HG03520 (cell line): ENCODE data around the gene TSC22D3.
A peak's percentile ranks its signal among the peaks of the same experiment; 100 is the strongest.
"Not testable (repeated sequence)": the region's sequence is repeated elsewhere in the genome, so short reads cannot be mapped to it uniquely, and the experiment has no call there.

Experiments
- ATAC-seq: cut with Tn5 transposase; IDR thresholded peaks from one replicate; pipeline ENCODE4 v1.9.1; 2021; ENCODE audit warnings: mild to moderate bottlenecking, moderate library complexity; ENCODE audit not compliant: unreplicated experiment

Gene TSC22D3

DNA sequence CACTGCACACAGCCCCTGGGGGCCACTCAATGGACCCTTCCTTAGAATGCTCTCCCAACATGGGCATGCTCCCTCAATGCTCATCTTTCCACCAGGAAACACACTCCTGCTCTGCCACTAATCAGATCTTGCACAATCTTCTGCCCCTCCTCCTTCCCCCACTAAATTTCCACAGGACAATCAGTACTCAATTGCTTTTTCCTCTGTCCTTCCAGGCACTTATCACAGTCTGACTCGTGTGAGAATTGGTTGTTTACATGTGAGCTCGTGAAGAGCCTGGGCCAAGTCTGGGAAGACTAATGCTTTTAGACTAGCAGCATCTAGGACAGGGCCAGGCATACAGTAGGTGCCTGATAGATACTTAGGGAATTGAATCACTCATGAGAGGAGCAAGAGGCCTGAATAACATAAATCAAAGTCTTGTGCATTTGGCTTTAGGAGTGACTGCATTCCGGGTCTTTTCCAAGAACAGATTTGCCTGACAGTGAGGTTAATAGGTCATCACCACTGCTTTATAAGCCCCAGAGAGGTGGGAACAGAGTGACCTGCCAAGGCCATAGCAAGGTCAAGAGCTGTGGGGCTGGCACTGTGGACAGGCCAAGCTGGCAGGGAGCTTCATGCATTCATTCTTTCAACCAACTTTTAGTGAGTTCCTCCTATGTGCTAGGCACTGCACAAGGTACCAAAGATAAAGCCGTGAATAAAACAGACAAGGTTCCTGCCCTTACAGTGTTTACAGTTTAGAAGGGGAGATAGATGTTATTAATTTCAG, 92.3 kb downstream of the TSC22D3 start:
- ATAC-seq: no peak

DNA sequence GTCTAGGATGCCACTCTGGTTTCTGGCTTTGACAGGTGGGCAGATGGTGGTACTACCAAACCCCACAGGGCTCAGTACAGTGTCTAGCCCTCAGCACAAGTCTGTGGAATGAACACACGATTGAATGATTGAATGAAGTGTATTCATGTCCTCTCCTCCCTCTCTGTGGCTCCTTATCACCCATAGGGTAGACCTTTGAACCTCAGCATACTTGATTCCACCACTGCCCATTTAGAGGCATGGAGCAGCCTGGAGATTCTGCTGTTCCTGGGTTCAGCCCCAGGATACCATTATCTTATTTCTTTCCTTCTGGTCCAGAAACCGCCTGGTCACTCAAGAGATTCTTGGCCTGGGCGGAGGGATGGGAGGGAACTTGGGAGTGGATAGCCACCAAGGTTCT, 93.3 kb downstream of the TSC22D3 start:
- ATAC-seq: no peak

DNA sequence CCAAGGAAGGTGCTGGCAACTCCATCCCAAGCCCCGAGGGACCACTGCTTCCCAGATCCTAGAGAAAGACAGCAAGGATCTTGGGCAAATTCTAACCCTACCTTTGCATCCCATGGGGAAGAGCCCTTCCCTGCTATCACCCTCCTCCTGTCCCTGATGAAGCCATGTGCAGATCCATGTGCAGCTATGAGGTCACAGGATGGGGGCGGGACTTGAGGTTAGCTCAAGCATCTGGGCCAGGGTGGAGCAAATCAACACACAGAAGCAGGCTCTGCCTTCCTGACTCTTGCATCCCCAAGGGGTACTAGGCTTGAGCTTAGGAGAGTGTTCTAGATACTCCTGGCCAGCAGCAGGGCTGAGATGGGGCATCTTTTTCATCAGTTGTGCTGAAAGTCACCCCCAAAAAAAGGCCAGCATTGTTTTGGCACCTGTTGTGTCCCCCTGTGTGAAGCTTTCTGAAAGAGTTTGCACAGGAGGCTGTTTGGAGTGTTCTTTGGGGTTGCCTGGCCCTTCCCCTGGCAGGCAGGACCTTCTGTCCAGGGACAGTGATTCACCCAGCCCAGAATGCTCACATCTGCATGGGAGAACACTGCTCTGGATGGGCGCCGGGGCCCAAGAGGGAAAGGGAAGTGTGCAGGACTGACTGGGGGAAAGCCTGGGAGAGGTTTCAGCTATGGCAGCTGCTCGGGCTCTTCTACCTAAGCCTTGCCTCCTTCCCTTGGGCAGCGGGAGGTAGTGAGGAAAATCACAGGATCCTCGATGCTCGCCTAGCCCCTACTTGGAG, 96.4 kb downstream of the TSC22D3 start:
- ATAC-seq: no peak

DNA sequence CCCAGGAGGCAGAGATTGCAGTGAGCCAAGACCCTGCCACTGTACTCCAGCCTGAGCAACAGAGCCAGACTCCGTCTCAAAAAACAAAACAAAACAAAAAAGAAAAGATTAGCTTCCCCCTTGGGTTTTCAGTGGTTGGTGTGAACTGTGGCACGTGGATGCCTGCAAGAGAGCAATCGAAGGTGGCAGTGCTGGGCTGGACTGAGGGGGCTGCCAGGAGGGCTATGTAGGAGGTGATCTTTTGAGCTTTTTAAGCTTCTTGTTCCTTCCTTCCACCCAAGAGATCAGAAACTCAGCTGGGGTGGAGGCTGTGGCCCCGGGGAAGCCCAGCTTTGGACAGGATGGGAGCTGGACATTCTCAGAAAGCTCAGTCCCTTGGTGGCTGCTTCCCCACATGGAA, 97.7 kb downstream of the TSC22D3 start:
- no peak for ATAC-seq

DNA sequence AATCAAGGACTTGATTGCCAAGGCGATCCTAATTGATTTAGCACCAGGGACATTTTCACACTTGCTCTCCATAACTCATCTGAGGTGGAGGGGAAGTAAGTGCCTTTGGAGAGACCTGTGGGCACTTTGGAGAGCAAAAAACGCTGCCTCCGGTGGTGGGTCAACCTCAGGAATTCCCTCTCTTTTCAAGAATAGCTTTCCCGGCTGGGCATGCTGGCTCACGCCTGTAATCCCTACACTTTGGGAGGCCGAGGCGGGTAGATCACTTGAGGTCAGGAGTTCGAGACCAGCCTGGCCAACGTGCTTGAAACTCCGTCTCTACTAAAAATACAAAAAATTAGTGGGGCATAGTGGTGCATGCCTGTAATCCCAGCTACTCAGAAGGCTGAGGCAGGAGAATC, 98.1 kb downstream of the TSC22D3 start:
- no peak for ATAC-seq

DNA sequence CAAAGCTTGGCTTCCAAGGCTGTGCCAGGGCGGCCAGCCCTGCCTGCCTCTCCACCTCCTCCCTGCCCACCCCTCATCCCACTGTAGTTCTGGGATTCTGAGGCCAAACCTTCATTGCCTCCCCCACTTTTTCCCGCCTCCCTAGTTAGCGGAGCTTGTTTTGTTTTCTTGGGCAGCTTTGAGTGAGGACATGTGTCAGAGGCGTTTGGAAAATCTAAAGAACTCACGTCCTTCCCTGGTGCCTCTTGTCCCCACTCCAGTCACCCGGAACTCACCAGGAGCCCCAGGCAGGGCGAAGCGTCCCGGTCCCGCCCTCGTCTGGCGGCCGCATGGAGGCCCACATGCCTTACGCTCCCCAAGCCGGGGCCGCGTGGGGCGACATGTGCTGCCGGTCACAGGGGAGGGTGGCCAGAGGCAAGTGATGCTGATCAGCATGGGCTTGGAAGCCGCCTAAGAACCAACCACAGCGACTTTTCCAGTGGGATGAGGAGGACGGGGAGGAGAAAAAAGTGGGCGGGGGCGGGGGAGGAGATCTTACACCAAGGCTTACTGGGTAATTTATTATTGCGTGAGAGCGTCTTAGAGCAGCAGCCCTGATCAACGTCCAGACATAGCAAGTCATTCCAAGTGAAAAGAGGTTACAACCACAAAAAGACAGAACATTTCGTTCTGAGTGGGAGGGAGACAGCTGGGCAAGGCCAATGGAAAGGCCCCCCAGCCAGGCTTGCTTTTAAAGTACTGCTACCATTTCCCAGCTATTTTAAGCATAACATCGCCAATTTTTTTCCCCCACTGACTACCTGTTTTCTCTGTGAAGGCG, 98.8 kb downstream of the TSC22D3 start:
- no peak for ATAC-seq

DNA sequence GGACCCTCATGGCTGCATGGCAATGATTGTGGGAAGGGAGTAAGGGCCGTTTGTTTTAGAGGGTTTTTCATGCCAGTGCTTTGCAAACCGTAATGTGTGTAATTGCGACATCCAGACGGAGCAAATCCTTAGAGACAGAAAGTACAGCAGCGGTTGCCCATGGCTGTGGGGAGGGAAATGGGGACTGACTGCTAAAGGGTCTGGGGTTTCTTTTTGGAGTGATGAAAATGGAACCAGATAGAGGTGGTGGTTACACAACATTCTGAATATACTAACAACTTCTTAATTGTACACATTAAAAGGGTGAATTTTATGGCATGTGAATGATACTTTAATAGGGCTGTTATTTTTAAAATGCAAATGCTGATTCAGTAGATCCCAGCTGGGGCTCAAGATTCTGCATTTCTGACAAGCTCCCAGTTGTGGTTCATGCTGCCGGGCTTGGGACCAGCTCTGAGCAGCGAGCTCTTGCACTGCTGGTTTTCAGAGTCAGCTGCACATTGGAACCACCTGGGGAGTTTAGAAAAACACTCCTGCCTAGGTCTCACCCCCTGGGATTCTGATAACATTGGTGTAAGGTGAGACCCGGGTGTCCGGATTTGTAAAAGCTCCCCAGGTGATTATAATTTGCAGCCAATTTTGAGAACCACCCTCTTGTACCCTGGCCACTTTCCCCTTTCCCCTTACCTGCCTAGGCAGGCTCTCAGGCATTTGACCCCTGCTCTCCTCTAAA, 99.6 kb downstream of the TSC22D3 start:
- ATAC-seq: no peak

DNA sequence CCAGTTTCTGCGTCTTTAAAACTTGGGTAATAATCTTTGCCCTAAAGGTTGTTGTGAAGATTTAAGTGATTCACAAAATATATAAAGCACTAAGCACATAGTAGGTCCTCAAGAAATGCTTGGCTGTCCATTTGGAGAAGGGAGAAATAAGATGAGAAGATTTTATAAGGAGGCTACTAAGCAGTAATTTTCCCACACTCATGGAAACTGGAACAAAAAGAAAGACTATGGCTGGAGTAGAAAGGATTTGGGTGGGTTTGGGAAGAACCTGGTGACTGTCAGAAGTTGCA, 100.3 kb downstream of the TSC22D3 start:
- ATAC-seq: no peak

DNA sequence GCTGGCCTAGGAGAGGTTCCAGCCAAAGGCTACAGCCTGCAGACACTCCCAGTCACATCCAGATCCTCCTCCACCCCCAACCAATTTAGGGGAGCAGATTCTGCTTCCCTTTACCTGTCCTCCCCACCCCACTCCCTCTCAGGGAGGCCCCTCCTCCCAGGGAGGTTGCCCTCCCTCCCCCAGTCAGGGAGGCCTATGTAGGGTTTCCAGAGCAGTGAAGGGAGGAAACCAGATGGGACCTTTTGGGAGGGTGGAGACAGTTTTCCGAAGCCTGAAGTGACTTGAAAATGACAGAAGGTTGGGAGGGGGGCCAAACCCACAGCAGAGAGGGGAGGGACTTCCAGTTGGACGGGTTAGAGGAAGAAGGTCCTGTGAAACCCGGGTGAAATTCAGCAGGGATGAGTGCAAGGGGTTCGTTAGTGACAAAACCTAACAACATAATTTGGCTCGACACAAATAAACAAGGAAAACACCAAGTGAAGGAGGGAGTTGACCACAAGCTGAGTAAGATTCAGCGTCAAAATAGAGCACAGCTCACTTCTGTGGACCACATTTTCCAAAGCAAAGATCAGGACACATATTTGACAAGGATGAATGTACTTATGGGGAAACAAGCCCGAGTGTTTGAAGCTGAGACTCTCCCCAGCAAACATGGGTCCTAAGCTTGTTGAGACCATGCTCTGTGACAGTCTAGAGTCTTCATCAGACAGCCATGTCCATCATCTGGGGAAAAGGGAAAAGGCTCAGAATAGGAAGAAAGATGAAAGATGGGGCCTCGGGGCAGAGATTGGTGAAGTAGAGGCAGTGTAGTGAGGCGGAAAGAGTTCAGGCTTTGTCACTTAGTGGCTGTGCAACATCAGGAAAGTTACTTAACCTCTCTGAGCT, 100.9 kb downstream of the TSC22D3 start:
- ATAC-seq: peak; percentile 3

DNA sequence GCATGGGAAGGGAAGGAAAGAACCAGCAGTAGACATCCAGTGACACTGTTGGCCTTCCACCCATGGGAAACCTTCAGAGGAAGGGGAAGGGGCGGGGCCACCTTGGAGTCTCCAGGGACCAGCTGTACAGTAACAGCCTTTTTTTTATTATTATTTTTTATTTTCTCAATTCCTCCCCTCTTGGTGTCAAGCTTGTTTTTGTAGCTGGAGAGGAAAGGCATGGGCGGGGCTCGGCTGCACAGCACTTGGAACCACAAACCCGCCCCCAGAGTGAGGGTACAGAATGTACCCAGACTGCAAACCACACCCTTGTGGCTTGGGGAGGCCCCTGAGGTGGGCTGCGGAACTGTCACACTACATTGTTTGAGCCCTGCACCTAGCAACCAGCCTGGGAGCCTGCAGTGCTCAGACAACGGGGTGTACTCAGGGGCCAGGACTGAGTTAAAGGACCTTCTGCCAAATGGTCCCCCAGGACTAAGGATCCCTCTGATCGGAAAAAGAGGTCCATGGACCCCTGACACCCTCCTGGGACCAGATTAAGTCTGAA, 101.6 kb downstream of the TSC22D3 start:
- peak; percentile 86 for ATAC-seq

DNA sequence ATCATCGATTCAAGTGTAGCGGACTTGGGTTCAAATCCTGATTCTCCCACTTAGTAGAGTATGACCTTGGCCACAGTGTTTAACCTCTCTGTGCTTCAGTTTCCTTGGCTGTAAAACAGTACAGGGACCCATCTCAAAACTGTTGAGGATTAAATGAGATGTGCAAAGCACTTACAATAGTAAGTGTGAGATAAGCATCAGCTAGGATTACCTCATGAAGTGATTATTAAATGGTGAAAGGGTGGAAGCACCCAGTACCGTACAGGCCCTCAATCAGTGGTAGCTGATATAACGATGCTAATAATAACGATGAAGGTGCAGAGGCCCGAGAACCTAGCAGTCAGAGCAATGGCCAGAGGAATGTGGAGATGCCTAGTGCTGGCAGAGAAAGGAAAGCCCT, 102.2 kb downstream of the TSC22D3 start:
- ATAC-seq: no peak

DNA sequence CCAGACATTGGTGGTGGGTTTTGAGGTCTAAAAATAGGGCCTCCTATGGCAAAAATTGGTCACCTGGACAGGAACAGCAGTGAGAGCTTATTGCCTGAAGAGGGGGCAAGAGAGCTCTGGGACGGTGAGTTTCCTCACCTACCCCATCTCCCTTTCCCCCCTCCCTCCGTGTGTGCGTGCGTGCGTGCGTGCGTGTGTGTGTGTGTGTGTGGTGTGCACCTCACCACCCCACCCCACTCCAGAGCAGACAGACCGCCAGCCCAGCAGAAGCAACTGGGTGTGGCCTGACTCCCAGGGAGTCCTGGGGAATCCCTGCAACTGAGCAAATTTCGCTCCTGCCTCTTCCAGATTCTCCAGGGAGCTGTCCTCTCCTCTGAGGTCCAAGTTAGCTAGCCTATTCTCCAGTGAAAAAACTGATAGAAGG, 102.6 kb downstream of the TSC22D3 start:
- peak; percentile 23 for ATAC-seq

DNA sequence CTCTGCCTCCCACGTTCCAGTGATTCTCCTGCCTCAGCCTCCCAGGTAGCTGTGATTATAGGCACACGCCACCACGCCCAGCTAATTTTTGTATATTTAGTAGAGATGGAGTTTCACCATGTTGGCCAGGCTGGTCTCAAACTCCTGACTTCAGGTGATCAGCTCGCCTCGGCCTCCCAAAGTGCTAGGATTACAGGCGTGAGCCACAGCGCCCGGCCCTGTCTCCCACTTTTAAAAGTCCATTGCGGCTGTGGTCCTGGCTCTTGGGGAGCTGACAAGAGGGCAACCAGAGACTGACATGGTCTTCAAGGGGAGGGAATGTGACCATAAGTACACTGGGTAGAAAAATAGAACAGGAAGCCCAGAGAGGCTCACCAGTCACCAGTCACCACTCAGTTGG, 104.3 kb downstream of the TSC22D3 start:
- not testable (repeated sequence) for ATAC-seq

DNA sequence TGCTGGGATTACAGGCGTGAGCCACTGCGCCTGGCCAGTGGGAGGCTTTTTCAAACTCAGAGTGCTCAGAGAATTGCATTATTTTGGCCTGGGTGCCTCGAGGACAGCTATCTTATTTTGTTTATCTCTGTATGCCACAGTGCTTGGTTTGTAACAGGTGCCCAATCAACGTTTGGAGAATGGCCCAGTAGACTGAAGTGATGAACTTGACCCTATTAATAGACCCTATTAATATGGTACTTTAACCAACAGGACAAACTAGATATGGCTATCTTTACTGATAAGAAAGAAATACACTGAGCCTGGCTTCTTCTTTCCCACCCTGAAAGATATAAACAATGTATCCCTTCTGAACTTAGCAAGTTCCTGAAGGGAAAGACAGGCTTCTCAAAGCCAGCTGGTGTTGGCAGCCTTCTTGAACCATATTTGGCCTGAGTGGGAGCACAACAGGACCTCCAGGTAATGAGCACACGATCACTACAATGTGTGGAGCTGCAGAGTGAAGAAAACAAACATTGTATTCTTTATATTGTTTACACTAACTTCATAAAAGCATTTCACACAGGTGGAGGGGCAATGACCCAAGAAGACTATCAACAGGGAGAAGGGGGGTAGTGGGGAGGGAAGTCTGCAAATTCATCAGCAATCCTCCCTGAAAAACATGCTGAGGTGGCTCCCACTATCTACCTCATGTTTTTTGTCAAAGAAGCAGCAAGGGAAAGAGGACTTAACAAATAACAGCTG, 105.5 kb downstream of the TSC22D3 start:
- ATAC-seq: no peak

DNA sequence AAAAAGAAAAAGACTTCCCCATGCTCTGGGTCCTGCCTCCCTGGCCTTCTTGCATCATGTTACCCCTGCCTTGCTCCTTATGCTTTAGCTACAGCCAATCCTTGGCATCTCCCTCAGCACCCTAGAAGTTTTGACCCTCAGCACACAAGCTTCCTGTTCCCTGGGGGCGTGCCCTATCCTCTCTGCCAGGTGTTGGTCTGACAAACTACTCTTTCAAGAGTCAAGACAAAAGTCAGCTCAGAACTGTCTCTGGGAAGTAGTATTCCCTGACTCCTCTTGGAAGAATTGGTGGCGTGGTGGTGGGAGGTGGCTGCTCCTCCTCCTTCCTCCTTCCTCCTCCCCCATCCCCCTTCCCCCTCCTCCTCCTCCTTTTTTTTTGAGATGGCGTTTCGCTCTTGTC, 106.3 kb downstream of the TSC22D3 start:
- no peak for ATAC-seq

DNA sequence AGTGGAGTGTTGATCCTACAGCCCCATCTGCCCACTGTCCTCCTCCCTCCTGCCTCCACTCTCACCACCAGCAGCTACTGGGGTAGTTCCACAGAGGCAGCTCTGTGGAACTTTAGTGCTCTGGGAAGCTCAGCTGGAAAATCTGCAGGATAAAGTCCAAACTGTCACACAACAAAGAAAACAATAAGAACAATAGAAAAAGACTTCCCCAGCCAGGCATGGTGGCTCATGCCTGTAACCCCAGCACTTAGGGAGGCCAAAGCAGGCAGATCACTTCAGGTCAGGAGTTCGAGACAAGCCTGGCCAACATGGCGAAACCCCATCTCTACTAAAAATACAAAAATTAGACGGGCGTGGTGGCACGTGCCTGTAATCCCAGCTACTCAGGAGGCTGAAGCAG, 106.9 kb downstream of the TSC22D3 start:
- not testable (repeated sequence) for ATAC-seq

DNA sequence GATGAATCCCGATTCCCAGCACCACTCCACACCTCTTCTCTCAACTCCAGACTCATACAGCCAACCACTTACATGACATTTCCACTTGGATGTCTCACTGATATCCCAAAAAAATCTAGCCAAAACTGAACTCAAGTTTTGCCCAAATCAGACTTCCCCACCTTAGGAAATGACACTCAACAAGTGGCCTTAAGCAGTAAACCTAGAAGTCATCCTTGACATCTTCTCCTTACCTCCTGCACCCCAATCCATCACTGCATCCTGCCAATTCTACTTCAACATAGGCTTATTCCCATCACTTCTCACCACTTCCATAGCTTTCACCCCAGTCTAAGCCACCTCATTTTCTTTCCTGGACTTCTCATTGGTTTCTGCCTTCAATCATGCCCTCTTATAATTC, 108.2 kb downstream of the TSC22D3 start:
- no peak for ATAC-seq

DNA sequence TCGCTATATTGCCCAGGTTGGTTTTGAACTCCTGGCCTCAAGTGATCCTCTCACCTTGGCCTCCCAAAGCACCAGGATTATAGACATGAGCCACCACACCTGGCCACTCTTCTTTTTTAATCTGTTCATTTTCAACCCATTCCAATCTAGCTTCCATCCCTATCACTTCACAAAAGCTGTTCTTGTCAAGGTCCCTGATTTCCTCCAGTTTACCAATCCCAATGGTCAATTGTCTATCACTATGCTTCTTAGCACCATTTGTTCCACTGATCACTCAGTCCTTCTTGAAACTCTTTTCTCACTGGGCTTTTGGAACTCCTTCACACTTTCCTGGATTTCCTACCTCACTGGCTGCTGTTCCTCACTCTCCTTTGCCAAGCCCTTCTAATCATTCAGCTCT, 108.7 kb downstream of the TSC22D3 start:
- no peak for ATAC-seq
